VCaP (cell line): ENCODE measurements around the gene IL4.

ENCODE experiments used
- H3K27ac ChIP-seq: fragments of 450-650 bp; 2 replicates; pipeline ENCODE4 v1.5.1; 2017
- CTCF ChIP-seq: fragments of 450-650 bp; conservative IDR thresholded peaks from 2 replicates; pipeline ENCODE4 v1.5.1; 2017; ENCODE audit warnings: mild to moderate bottlenecking, moderate library complexity

Gene IL4

GRCh38 chr5:132651838-132652469 is 21.8 kb upstream of the IL4 start:
- TF ChIP-seq CTCF, result no peak
- no peak overlapping the region for H3K27ac ChIP-seq

GRCh38 chr5:132653716-132654115 is 20.1 kb upstream of the IL4 start:
- no peak for TF ChIP-seq CTCF

DNA sequence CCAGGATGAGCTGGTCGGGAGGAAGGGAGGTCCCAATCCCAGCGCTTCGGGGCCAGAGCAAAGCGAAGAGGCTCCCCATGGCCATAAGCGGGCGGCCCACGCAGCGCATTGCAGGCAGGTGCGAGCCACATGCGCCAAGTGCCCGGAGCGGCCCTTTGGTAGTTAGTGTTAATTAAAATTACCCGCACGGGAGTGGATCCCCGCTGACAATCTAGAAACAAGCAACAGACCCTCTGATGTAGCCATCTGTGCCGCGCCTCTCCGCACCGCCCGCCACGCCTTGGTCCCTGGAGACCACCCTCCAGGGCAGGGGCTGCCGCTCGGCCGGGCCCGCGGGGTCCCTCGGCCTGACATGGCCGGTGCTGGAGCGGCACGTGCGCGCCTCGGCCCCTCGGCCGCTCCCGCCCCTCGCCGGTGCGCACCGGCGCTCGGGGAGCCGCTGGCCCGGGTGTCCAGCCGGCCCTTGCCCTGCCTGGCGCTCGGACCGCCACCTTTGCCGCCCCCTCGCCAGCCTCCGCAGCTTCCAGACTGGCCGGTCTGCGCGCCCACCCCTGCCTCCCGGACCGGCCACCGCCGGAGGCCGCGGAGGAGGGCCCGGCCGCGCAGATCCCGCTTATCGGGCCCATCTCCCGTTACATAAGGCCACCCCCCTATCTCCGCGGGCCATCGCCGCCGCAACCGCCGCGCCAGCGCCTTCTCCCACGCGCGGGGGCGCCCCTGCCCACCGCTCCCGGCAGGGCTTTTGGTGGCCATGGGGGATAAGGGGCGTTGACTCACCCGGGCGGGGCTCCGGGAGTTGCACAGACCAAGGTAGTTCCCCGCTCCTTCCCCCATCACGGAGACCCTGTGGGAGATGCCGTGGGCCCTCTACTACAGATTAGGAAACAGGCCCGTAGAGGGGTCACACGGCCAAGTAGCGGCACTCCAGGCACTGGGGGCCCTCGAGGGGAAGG is 17.7 kb upstream of the IL4 start:
- no peak; the same call in 1 of the 2 replicates for TF ChIP-seq CTCF
- H3K27ac ChIP-seq, result no peak overlapping the region

More at GRCh38 chr5:132653716-132654115, 20.1 kb upstream of the IL4 start:
- H3K27ac ChIP-seq, result no peak overlapping the region

GRCh38 chr5:132656774-132657355 is 16.9 kb upstream of the IL4 start:
- H3K27ac ChIP-seq, result no peak overlapping the region
- no peak for TF ChIP-seq CTCF

DNA sequence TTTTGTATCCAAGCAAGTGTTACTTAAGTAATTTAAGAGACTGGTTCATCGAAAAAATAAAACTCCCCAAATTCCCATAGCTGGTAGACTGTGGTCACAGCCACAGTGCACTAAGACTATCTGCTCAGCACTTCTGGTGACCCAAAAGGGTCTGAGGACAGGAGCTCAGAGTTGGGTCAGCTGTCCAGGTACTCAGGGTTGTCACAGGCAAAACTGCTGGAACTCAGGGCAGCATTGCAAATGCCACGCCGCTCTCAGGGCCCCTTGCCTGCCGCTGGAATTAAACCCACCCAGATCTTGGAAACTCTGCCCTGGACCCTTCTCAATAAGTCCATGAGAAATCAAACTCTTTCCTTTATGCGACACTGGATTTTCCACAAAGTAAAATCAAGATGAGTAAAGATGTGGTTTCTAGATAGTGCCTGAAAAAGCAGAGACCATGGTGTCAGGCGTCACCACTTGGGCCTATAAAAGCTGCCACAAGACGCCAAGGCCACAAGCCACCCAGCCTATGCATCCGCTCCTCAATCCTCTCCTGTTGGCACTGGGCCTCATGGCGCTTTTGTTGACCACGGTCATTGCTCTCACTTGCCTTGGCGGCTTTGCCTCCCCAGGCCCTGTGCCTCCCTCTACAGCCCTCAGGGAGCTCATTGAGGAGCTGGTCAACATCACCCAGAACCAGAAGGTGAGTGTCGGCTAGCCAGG is 16.0 kb upstream of the IL4 start, which contains the start of gene IL13:
IL13 (plus strand) TSS at position 498 of the 705 bp plus-strand sequence; CDS start at position 512, 14 bp downstream.
- no peak for TF ChIP-seq CTCF
- H3K27ac ChIP-seq, result no peak within 1 kb of the TSS

GRCh38 chr5:132658381-132659302 is 15.1 kb upstream of the IL4 start:
- no peak overlapping the region for H3K27ac ChIP-seq
- no peak for TF ChIP-seq CTCF
